H1 (cell line): Measurements from ENCODE around the gene DIP2C.

Experiments
- JUND ChIP-seq: IDR thresholded peaks from 2 replicates; pipeline ENCODE4 v1.6.1; 2011; ENCODE audit warnings: mild to moderate bottlenecking, improper control_type of control experiment, low read length
- RXRA ChIP-seq: IDR thresholded peaks from 2 replicates; pipeline ENCODE4 v1.6.1; 2011; ENCODE audit warnings: low read depth, mild to moderate bottlenecking, low read length, moderate library complexity; ENCODE audit not compliant: insufficient read depth
- SIX5 ChIP-seq: IDR thresholded peaks from 2 replicates; pipeline ENCODE4 v1.6.1; 2011; ENCODE audit warnings: mild to moderate bottlenecking, low read depth, low read length

DNA sequence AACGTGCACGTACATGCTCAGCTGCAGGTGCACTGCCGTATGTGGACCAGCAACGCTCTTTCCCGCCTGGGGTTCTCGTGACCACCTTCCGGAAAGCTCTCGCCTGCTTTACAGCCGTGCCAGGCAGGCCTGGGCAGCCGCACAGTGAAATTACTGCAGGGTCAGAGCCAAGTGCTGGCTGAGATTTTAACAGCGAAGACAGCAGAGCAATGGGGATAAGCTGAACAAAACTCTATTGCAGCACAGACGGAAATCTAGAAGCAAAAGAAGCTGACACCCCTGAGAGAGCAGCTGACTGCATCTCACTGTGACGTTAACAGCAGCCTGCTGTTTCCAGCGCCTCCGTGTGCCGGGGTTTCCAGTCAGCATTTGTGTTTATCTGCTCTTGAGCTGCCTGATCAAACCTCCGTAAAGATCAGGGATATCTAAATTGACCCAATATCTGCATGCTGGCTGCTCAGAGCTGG lies 179.0 kb downstream of the DIP2C start:
- no peak for TF ChIP-seq RXRA
- no peak for TF ChIP-seq JUND
- no peak for TF ChIP-seq SIX5
